ENCODE data around the gene SULT1A1. TPM values are rescaled to one million over a fixed set of nuclear protein-coding genes. Genes with fewer than 3 reads are reported as not detected.
"Not testable (repeated sequence)": the region's sequence is repeated elsewhere in the genome, so short reads cannot be mapped to it uniquely, and the experiment has no call there.

Gene SULT1A1
- total RNA-seq, 2 experiments from 2014 or later = 15.6 to 17.4 TPM

DNA sequence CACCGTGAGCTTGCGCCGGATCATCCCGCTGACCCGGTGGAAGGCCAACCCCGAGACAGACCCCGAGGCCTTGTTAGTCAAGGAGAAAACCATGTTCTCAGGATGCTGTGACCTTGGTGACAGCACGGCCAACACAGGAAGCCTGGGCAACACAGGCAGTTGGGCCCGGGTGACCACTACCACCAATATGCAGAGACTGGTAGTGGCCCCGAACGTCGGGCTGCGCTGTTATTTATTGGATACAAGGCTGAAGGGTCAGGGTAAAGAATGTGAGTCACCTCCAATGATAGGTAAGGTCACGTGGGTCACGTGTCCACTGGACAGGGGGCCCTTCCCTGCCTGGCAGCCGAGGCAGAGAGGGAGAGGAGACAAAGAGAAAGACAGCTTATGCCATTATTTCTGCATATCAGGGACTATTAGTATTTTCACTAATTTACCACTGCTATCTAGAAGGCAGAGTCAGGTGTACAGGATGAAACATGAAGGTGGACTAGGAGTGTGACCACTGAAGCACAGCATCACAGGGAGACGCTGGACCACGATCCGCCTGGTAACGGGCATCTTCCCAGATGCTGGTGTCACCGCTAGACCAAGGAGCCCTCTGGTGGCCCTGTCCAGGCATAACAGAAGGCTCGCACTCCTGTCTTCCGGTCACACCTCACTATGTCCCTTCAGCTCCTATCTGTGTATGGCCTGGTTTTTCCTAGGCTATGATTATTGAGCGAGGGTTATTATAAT is 5.8 kb upstream of the SULT1A1 start:
- H3K4me3 Mint-ChIP-seq; POLR2A ChIA-PET; ATAC-seq; H3K27ac Mint-ChIP-seq; H3K27me3 Mint-ChIP-seq; H3K9me3 Mint-ChIP-seq; H3K4me1 Mint-ChIP-seq (ENCODE audit: low read depth); intact Hi-C loops (cut with micrococcal nuclease): not testable (repeated sequence)
- DNase-seq = peak; percentile 53
- TF ChIP-seq, protein P1, sequence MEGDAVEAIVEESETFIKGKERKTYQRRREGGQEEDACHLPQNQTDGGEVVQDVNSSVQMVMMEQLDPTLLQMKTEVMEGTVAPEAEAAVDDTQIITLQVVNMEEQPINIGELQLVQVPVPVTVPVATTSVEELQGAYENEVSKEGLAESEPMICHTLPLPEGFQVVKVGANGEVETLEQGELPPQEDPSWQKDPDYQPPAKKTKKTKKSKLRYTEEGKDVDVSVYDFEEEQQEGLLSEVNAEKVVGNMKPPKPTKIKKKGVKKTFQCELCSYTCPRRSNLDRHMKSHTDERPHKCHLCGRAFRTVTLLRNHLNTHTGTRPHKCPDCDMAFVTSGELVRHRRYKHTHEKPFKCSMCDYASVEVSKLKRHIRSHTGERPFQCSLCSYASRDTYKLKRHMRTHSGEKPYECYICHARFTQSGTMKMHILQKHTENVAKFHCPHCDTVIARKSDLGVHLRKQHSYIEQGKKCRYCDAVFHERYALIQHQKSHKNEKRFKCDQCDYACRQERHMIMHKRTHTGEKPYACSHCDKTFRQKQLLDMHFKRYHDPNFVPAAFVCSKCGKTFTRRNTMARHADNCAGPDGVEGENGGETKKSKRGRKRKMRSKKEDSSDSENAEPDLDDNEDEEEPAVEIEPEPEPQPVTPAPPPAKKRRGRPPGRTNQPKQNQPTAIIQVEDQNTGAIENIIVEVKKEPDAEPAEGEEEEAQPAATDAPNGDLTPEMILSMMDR (IDR thresholded peaks at IDR 0.05) = peak; percentile 57
- H3K36me3 Mint-ChIP-seq (ENCODE audit: low read depth) = peaks cover 10% of the 10 kb centered on the region
- CTCF ChIA-PET = interaction anchor here (1.1 to 1.5 kb wide), 3 partner anchors 9 to 294 kb away, joined by 4 to 6 read pairs (median 4); no protein-coding TSS in a partner anchor

DNA sequence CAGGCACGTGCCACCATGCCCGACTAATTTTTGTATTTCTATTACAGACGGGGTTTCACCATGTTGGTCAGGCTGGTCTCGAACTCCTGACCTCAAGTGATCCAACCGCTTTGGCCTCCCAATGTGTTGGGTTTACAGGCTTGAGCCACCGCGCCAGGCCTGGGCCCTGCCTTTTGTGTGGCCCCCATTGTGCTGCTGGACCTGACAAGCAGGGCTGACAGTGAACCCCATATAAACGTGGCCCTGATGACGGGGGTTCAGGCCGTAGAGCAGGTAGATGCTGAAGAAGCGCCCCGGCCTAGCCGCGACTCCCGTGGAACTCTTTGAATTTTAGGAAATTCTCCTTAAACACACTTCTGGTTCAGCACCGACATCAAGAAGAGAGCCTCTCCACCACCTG is 4.7 kb upstream of the SULT1A1 start:
- POLR2A ChIA-PET, H3K27me3 Mint-ChIP-seq: not testable (repeated sequence)

DNA sequence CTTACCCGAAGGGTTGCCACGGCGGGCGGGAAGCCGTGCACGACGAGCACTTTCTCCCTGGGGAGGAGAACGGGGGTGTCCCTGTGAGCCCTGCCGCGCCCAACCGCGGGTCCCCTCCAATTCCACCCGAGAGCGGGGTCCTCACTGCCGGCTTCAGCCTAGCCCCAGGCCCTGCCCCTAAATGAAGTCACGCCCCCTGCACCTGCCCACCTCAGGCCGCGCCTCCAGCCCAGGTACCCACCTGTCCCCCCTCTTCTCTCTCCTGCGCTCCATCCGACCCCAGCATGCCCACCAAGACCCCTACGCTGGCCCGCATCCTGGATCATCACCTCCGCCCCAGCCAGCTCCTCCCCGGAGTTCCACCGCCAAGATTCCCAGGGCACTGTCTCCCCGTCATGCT is 4.1 kb upstream of the SULT1A1 start:
- peaks cover 12% of the 10 kb centered on the region for H3K4me1 Mint-ChIP-seq (ENCODE audit: low read depth)
- DNase-seq; H3K27ac Mint-ChIP-seq; ATAC-seq; H3K9me3 Mint-ChIP-seq; intact Hi-C loops (cut with micrococcal nuclease); CTCF ChIA-PET; H3K36me3 Mint-ChIP-seq (ENCODE audit: low read depth); POLR2A ChIA-PET; H3K27me3 Mint-ChIP-seq; H3K4me3 Mint-ChIP-seq: not testable (repeated sequence)

More for the DNA sequence above, 4.7 kb upstream of the SULT1A1 start:
- DNase-seq; ATAC-seq; H3K27ac Mint-ChIP-seq; H3K36me3 Mint-ChIP-seq (ENCODE audit: low read depth); CTCF ChIA-PET; H3K9me3 Mint-ChIP-seq; intact Hi-C loops (cut with micrococcal nuclease); H3K4me3 Mint-ChIP-seq: not testable (repeated sequence)
- peaks cover 12% of the 10 kb centered on the region for H3K4me1 Mint-ChIP-seq (ENCODE audit: low read depth)

DNA sequence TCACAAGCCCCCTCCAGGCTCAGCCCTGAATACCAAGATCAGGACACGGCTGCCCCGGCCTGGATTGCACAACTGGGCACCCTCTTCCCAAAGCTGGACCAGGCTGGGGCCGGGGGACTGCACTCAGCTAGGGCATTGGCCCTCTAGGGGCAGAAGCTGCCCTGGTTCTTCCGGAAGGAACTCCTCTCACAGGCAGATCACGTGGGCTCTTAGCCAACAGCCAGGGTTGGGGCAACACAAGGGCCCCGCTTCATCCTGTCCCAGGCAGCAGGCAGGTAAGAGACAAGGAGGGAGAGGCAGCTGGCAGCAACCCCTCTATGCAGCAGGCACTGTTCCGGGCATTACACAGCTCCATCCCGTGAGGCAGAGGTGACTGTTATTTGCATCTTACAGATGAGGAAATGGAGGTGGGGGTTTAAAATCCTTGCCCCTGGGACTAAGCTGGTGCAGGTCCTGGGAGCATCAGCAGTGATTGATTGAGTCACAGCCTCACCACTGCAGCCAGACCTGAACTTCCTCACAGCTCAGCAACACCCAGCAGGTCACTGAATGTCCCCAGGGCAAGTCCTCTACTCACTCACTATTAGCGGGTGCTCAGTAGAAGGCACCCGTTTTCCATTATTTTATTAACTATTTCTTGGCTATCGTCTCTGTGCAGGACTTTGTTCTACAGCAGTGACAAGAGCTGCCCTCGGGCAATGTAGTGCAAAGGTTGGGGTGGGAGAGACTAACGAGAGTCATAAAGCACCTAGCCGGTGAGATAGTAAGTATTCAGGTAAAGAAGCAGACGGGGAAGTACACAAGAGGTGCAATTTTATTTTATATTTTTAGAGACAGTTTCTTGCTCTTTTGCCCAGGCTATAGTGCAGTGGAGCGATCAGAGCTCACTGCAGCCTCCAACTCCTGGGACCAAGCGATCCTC is 2.8 kb upstream of the SULT1A1 start:
- H3K36me3 Mint-ChIP-seq (ENCODE audit: low read depth); H3K4me3 Mint-ChIP-seq; intact Hi-C loops (cut with micrococcal nuclease); H3K9me3 Mint-ChIP-seq; H3K27me3 Mint-ChIP-seq; DNase-seq; H3K27ac Mint-ChIP-seq; POLR2A ChIA-PET; CTCF ChIA-PET: not testable (repeated sequence)
- ATAC-seq = peak; percentile 92
- peaks cover 12% of the 10 kb centered on the region for H3K4me1 Mint-ChIP-seq (ENCODE audit: low read depth)

DNA sequence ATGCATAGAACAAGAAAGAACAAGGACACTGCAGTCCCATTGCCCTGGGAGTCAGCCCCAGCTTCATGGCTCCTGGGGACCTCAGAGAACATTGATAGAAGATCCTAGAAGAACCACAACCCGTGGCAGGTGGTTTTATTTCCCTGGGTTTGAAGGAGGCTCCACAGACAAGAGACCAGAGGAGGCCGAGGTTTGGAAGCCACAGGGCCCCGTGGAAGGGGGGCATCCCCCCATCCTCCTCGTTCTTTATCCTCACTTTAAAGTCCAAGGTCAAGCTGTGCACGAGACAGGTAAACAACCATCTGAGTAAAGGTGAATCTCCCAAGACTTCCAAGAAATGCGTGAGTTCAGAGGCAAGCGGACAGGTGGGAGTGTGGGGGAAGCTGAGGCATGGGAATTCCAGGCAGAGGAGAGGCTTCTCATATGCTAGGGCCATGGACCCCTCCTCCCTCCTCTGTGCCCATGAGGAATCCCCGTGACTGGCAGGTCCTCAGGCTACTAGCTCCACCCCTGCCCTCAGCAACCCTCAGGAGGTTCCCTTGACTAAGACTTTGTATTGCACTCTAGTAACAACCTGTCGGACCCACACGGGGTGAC is 849 bp upstream of the SULT1A1 start:
- Mint-ChIP-seq H3K27ac (no peak overlapping the region), H3K27me3 (no peaks in the 10 kb centered on the region), H3K9me3 (no peaks in the 10 kb centered on the region), H3K4me3 (no peak overlapping the region), H3K36me3 (ENCODE audit: low read depth) (peaks cover 2% of the 10 kb centered on the region), H3K4me1 (ENCODE audit: low read depth) (peaks cover 12% of the 10 kb centered on the region)
- ChIA-PET CTCF (interaction anchor here (1.2 kb wide), 1 partner anchor 13 kb away, joined by 5 read pairs; no protein-coding TSS in a partner anchor), POLR2A (interaction anchor here (0.6 kb wide), 1 partner anchor 232 kb away, joined by 3 read pairs; no protein-coding TSS in a partner anchor)
- no peak for ATAC-seq
- TF ChIP-seq, protein P1 (IDR thresholded peaks at IDR 0.05) = no peak
- DNase-seq = no peak
- intact Hi-C loops (cut with micrococcal nuclease) = no loop called here

DNA sequence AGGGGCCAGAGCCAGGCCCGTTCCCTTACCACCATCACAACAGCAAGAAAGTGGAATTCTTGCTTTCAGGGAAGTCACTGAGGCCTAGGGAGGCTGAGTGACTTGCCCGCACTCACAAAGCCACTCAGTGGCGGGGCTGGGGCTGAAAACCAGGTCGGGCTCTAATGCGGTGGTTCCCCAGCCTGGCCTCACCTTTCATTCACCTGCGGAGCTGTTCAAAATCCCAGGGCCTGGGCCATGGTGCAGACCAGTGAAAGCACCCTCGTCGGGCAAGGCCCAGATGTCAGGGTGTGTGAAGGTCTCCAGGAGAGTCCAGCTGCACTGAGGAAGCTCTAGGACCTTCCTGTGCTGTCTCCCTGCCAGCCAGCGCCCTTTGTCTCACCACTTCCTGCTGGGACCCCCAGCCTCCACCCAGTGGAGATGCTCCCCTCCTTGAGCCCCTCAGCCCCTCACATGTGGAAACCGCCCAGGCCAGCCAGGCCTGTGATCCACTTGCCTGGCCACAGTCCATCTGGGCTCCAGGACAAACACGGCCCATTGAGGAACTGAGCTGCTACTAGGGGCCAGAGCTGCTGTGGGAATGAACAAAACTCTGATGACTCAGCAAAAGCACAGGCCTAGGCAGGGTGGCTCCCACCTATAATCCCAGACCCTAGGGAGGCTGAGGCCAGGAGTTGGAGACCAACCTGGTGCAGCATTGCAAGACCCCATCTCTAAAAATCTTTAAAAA is 812 bp downstream of the SULT1A1 start:
- H3K36me3 Mint-ChIP-seq (ENCODE audit: low read depth); CTCF ChIA-PET; DNase-seq; ATAC-seq; H3K9me3 Mint-ChIP-seq; H3K27me3 Mint-ChIP-seq; H3K4me3 Mint-ChIP-seq; H3K27ac Mint-ChIP-seq; intact Hi-C loops (cut with micrococcal nuclease); POLR2A ChIA-PET: not testable (repeated sequence)
- H3K4me1 Mint-ChIP-seq (ENCODE audit: low read depth) = peaks cover 12% of the 10 kb centered on the region

DNA sequence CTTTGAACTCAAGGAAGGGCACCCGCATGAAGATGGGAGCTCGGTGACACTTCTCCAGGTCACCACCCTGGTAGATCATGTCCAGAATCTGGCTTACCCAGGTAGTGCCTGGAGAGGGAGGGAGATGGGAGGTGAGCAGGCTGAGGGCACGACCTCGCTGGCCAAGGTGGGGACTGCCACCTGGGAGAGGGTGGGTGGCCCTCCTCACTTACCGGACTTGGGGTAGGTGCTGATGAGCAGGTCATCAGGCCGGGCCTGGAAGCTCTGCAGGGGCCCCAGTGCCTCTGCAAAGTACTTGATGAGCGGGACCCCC is 1.4 kb downstream of the SULT1A1 start:
- H3K9me3 Mint-ChIP-seq; DNase-seq; H3K27me3 Mint-ChIP-seq; H3K27ac Mint-ChIP-seq; H3K4me3 Mint-ChIP-seq; intact Hi-C loops (cut with micrococcal nuclease); ATAC-seq; CTCF ChIA-PET; H3K36me3 Mint-ChIP-seq (ENCODE audit: low read depth): not testable (repeated sequence)
- H3K4me1 Mint-ChIP-seq (ENCODE audit: low read depth) = peaks cover 12% of the 10 kb centered on the region
- POLR2A ChIA-PET = interaction anchor here (1.0 kb wide), 1 partner anchor 44 kb away, joined by 3 read pairs; no protein-coding TSS in a partner anchor

DNA sequence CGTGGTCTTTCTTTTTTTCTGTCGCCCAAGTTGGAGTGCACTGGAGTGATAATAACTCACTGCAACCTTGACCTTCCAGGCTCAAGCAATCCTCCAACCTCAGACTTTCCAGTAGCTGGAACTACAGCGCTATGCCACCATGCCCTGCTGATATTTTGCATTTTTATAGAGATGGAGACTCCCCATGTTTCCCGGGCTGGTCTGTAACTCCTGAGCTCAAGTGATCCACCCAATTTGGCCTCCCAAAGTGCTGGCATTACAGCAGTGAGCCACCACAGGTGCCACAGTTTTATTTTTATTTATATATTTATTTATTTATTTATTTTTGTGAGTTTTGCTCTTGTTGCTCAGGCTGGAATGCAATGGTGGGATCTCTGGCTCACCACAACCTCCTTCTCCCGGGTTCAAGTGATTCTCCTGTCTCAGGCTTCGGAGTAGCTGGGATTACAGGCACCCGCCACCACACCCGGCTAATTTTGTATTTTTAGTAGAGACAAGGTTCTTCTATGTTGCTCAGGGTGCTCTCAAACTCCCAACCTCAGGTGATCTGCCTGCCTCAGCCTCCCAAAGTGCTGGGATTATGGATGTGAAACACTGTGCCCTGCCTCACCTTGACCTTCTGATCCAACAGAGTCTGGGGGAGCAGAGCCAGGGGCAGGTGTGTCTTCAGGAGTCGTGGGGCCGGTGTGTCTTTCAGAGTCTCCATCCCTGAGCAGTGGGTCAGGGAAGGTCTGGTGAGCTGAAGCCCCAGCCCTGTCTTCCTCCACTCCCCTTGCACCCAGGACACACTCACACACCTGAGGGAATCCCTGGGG is 2.0 kb downstream of the SULT1A1 start:
- CTCF ChIA-PET = interaction anchor here (1.5 kb wide), 1 partner anchor 9 kb away, joined by 6 read pairs; no protein-coding TSS in a partner anchor
- ATAC-seq; H3K27me3 Mint-ChIP-seq; H3K9me3 Mint-ChIP-seq; intact Hi-C loops (cut with micrococcal nuclease); H3K36me3 Mint-ChIP-seq (ENCODE audit: low read depth); H3K4me3 Mint-ChIP-seq; H3K27ac Mint-ChIP-seq; DNase-seq: not testable (repeated sequence)
- peaks cover 12% of the 10 kb centered on the region for H3K4me1 Mint-ChIP-seq (ENCODE audit: low read depth)
- POLR2A ChIA-PET = interaction anchor here (1.0 kb wide), 1 partner anchor 43 kb away, joined by 3 read pairs; no protein-coding TSS in a partner anchor
